ENCODE measurements around the gene MCL1. TPM values are rescaled to one million over a fixed set of nuclear protein-coding genes. Genes with fewer than 3 reads are reported as not detected.

The MCL1 gene
- total and polyA plus RNA-seq, 2 experiments from 2014 or later = 55.3 to 244 TPM

DNA sequence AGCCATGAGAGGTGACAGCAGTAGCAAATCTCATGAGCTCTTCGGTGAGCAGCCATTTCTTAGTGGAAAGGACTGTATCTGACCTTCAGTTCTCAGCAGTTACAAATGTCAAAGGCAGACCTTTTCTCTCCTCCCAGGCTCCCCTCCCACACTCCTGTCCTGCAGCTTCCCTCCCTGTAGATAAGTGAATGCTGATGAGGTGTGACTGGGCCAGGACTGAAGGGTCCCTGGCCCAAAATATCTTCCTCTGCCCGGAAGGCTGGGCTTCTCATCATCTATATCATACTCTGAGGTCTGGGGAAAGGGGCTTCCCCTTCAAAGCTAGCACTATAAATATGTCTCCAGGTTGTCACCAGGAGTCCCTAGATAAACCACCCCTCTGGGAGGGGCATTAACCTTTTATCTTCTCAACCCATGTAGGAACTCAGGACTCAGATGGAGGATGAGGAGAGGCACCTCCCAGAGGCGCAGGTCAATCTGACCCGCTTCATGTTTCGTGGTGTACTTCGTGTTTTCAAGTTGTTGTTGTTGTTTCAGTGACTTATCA lies 33.9 kb downstream of the MCL1 start (continued):
- TF ChIP-seq EZH2 (IDR thresholded peaks at IDR 0.05; ENCODE audit: low read depth, unreplicated experiment) (no peak), JUNB (IDR thresholded peaks at IDR 0.05; ENCODE audit: unreplicated experiment) (no peak), EZH2phosphoT487 (IDR thresholded peaks at IDR 0.05; ENCODE audit: unreplicated experiment) (no peak), ZNF114 (CRISPR knock-in tag; IDR thresholded peaks at IDR 0.05) (no peak), ZNF331 (CRISPR knock-in tag; IDR thresholded peaks at IDR 0.05; ENCODE audit: low read depth) (no peak)
- TF ChIP-seq, protein P1, sequence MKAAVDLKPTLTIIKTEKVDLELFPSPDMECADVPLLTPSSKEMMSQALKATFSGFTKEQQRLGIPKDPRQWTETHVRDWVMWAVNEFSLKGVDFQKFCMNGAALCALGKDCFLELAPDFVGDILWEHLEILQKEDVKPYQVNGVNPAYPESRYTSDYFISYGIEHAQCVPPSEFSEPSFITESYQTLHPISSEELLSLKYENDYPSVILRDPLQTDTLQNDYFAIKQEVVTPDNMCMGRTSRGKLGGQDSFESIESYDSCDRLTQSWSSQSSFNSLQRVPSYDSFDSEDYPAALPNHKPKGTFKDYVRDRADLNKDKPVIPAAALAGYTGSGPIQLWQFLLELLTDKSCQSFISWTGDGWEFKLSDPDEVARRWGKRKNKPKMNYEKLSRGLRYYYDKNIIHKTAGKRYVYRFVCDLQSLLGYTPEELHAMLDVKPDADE (IDR thresholded peaks at IDR 0.05) = no peak
- TF ChIP-seq, protein P2, sequence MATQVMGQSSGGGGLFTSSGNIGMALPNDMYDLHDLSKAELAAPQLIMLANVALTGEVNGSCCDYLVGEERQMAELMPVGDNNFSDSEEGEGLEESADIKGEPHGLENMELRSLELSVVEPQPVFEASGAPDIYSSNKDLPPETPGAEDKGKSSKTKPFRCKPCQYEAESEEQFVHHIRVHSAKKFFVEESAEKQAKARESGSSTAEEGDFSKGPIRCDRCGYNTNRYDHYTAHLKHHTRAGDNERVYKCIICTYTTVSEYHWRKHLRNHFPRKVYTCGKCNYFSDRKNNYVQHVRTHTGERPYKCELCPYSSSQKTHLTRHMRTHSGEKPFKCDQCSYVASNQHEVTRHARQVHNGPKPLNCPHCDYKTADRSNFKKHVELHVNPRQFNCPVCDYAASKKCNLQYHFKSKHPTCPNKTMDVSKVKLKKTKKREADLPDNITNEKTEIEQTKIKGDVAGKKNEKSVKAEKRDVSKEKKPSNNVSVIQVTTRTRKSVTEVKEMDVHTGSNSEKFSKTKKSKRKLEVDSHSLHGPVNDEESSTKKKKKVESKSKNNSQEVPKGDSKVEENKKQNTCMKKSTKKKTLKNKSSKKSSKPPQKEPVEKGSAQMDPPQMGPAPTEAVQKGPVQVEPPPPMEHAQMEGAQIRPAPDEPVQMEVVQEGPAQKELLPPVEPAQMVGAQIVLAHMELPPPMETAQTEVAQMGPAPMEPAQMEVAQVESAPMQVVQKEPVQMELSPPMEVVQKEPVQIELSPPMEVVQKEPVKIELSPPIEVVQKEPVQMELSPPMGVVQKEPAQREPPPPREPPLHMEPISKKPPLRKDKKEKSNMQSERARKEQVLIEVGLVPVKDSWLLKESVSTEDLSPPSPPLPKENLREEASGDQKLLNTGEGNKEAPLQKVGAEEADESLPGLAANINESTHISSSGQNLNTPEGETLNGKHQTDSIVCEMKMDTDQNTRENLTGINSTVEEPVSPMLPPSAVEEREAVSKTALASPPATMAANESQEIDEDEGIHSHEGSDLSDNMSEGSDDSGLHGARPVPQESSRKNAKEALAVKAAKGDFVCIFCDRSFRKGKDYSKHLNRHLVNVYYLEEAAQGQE (IDR thresholded peaks at IDR 0.05; ENCODE audit: unreplicated experiment) = no peak

DNA sequence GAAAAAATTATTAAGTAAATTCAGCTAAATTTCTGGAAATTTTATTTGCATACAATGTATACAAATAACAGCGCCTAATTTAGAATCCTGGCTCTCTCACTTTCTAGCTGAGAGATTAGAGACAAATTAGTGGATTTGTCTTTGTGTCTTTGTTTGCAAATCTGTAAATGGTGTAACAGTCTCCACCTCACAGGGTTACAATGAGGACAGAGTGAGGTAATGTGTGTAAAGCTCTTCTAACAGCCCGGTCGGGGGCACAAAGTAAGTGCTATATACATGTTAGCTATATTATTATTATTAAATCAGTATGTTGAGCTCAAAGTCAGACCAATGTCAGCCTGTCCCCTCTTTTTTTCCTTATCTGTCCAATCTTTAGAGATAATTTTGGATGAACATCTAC lies 35.2 kb downstream of the MCL1 start:
- peaks cover 23% of the 10 kb centered on the region for H3K27me3 ChIP-seq (ENCODE audit: insufficient read depth)
- no peak overlapping the region for H3K4me3 ChIP-seq
- no peak overlapping the region for H3K4me2 ChIP-seq
- ATAC-seq = no peak
- Mint-ChIP-seq H3K9me3 (no peaks in the 10 kb centered on the region), H3K4me1 (peaks cover 3% of the 10 kb centered on the region; the same call in 1 of the 3 replicates), H3K27me3 (ENCODE audit: insufficient read depth, low read depth, poor library complexity) (peaks cover 26% of the 10 kb centered on the region), H3K27ac (no peak overlapping the region), H3K4me3 (no peak overlapping the region), H3K36me3 (ENCODE audit: low read depth) (no peaks in the 10 kb centered on the region; the same call in 2 of the 3 replicates)
- no peaks in the 10 kb centered on the region for H3K36me3 ChIP-seq (ENCODE audit: insufficient read depth)
- no peaks in the 10 kb centered on the region for H4K20me1 ChIP-seq (replicated peaks; ENCODE audit: insufficient read depth)
- H2AFZ ChIP-seq = peak overlapping the region; percentile 84; the same call in 1 of the 2 replicates
- no peaks in the 10 kb centered on the region for H3K4me1 ChIP-seq (ENCODE audit: insufficient read depth)
- no peaks in the 10 kb centered on the region for H3K79me2 ChIP-seq (replicated peaks; ENCODE audit: insufficient read depth)
- H3K9me2 ChIP-seq (ENCODE audit: insufficient read depth) = no peaks in the 10 kb centered on the region
- DNase-seq (ENCODE audit: low spot score) = no peak
- H3K27ac ChIP-seq (ENCODE audit: low read depth) = no peak overlapping the region
- H3F3A ChIP-seq (replicated peaks; ENCODE audit: low read depth) = peaks cover 9% of the 10 kb centered on the region
- no peak for TF ChIP-seq ZNF331 (CRISPR knock-in tag; IDR thresholded peaks at IDR 0.05; ENCODE audit: low read depth)
- no peak for TF ChIP-seq CREB1 (CRISPR knock-in tag; IDR thresholded peaks at IDR 0.05; ENCODE audit: low read depth)
- TF ChIP-seq, protein P3, sequence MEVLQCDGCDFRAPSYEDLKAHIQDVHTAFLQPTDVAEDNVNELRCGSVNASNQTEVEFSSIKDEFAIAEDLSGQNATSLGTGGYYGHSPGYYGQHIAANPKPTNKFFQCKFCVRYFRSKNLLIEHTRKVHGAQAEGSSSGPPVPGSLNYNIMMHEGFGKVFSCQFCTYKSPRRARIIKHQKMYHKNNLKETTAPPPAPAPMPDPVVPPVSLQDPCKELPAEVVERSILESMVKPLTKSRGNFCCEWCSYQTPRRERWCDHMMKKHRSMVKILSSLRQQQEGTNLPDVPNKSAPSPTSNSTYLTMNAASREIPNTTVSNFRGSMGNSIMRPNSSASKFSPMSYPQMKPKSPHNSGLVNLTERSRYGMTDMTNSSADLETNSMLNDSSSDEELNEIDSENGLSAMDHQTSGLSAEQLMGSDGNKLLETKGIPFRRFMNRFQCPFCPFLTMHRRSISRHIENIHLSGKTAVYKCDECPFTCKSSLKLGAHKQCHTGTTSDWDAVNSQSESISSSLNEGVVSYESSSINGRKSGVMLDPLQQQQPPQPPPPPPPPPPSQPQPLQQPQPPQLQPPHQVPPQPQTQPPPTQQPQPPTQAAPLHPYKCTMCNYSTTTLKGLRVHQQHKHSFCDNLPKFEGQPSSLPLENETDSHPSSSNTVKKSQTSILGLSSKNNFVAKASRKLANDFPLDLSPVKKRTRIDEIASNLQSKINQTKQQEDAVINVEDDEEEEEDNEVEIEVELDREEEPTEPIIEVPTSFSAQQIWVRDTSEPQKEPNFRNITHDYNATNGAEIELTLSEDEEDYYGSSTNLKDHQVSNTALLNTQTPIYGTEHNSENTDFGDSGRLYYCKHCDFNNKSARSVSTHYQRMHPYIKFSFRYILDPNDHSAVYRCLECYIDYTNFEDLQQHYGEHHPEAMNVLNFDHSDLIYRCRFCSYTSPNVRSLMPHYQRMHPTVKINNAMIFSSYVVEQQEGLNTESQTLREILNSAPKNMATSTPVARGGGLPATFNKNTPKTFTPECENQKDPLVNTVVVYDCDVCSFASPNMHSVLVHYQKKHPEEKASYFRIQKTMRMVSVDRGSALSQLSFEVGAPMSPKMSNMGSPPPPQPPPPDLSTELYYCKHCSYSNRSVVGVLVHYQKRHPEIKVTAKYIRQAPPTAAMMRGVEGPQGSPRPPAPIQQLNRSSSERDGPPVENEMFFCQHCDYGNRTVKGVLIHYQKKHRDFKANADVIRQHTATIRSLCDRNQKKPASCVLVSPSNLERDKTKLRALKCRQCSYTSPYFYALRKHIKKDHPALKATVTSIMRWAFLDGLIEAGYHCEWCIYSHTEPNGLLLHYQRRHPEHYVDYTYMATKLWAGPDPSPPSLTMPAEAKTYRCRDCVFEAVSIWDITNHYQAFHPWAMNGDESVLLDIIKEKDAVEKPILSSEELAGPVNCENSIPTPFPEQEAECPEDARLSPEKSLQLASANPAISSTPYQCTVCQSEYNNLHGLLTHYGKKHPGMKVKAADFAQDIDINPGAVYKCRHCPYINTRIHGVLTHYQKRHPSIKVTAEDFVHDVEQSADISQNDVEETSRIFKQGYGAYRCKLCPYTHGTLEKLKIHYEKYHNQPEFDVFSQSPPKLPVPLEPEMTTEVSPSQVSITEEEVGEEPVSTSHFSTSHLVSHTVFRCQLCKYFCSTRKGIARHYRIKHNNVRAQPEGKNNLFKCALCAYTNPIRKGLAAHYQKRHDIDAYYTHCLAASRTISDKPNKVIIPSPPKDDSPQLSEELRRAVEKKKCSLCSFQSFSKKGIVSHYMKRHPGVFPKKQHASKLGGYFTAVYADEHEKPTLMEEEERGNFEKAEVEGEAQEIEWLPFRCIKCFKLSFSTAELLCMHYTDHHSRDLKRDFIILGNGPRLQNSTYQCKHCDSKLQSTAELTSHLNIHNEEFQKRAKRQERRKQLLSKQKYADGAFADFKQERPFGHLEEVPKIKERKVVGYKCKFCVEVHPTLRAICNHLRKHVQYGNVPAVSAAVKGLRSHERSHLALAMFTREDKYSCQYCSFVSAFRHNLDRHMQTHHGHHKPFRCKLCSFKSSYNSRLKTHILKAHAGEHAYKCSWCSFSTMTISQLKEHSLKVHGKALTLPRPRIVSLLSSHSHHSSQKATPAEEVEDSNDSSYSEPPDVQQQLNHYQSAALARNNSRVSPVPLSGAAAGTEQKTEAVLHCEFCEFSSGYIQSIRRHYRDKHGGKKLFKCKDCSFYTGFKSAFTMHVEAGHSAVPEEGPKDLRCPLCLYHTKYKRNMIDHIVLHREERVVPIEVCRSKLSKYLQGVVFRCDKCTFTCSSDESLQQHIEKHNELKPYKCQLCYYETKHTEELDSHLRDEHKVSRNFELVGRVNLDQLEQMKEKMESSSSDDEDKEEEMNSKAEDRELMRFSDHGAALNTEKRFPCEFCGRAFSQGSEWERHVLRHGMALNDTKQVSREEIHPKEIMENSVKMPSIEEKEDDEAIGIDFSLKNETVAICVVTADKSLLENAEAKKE (CRISPR knock-in tag; IDR thresholded peaks at IDR 0.05) = no peak
- TF ChIP-seq, protein P2 (IDR thresholded peaks at IDR 0.05; ENCODE audit: unreplicated experiment) = no peak

Measured in GM23338 (cell line).